OCI-LY7 (cell line): Measurements from ENCODE around the gene TP53AIP1. TPM values are rescaled to one million over a fixed set of nuclear protein-coding genes. Genes with fewer than 3 reads are reported as not detected.

ENCODE experiments used
- BruUV-seq: library from RNA; stranded (reverse); fragments of 400-500 nt; replicated peaks from 2 replicates; lab custom pipeline; 2021; lab: Mats Ljungman, UMichigan
- CTCF ChIA-PET: fragments of 300-600 bp; sonication (Branson Sonifier 250); formaldehyde crosslinking; loops from one replicate; lab custom pipeline; 2022; ENCODE audit warnings: antibody characterized with exemption; ENCODE audit not compliant: unreplicated experiment; lab: Charles Lee
- POLR2A ChIA-PET: fragments of 300-600 bp; sonication (Branson Sonifier 250); formaldehyde crosslinking; loops from one replicate; lab custom pipeline; 2022; ENCODE audit warnings: antibody characterized with exemption; lab: Charles Lee
- DNase-seq: peaks from one replicate; pipeline ENCODE4 v3.0.0-alpha.2; 2015; ENCODE audit warnings: low spot score
- H2AFZ ChIP-seq: fragments of 200-600 bp; sonication (generic), shearing (Covaris generic); 2 replicates; pipeline ENCODE4 v1.6.1; 2014; ENCODE audit warnings: mild to moderate bottlenecking, antibody characterized with exemption, low read length, moderate library complexity
- H3K27ac ChIP-seq: fragments of 200-600 bp; sonication (generic); 2 replicates; pipeline ENCODE4 v1.5.1; 2014; ENCODE audit warnings: mixed run types, low read depth, mild to moderate bottlenecking, moderate library complexity, low read length, inconsistent platforms; ENCODE audit not compliant: poor library complexity, severe bottlenecking
- H3K36me3 ChIP-seq: fragments of 200-600 bp; sonication (generic); 2 replicates; pipeline ENCODE4 v1.6.1; 2014; ENCODE audit warnings: mild to moderate bottlenecking, antibody characterized with exemption, low read length, moderate library complexity, mixed read lengths; ENCODE audit not compliant: insufficient read depth
- H3K4me1 ChIP-seq: fragments of 200-600 bp; sonication (generic); 2 replicates; pipeline ENCODE4 v1.5.1; 2014; ENCODE audit warnings: mild to moderate bottlenecking, low read length; ENCODE audit not compliant: insufficient read depth, poor library complexity, severe bottlenecking
- H3K4me2 ChIP-seq: fragments of 200-600 bp; sonication (generic); 2 replicates; pipeline ENCODE4 v1.6.1; 2014; ENCODE audit warnings: mild to moderate bottlenecking, low read length
- H3K4me3 ChIP-seq: fragments of 200-600 bp; sonication (generic); 2 replicates; pipeline ENCODE4 v1.5.1; 2014; ENCODE audit warnings: mild to moderate bottlenecking, low read depth, low read length; ENCODE audit not compliant: poor library complexity, severe bottlenecking
- H3K79me2 ChIP-seq: fragments of 200-600 bp; sonication (generic); 2 replicates; pipeline ENCODE4 v1.6.1; 2016; ENCODE audit warnings: low read depth, mild to moderate bottlenecking, low read length, moderate library complexity, mixed read lengths; ENCODE audit not compliant: insufficient read depth
- H3K9me2 ChIP-seq: fragments of 200-600 bp; sonication (generic); 2 replicates; pipeline ENCODE4 v1.6.1; 2016; ENCODE audit warnings: mild to moderate bottlenecking, low read length, mixed read lengths; ENCODE audit not compliant: insufficient read depth
- H3K9me3 ChIP-seq: fragments of 200-600 bp; sonication (generic); 2 replicates; pipeline ENCODE4 v1.6.1; 2014; ENCODE audit warnings: mild to moderate bottlenecking, mixed run types, low read length, mixed read lengths
- H4K20me1 ChIP-seq: fragments of 200-600 bp; sonication (generic); 2 replicates; pipeline ENCODE4 v1.6.1; 2014; ENCODE audit warnings: mild to moderate bottlenecking, antibody characterized with exemption, low read length, moderate library complexity, mixed read lengths; ENCODE audit not compliant: insufficient read depth
- CTCF ChIP-seq: fragments of 200-600 bp; sonication (generic); conservative IDR thresholded peaks from 2 replicates; pipeline ENCODE4 v1.5.1; 2014; ENCODE audit warnings: mild to moderate bottlenecking, antibody characterized with exemption, low read length, moderate library complexity, mixed read lengths
- EZH2phosphoT487 ChIP-seq: fragments of 200-600 bp; sonication (generic); IDR thresholded peaks from 2 replicates; pipeline ENCODE4 v1.6.1; 2018; ENCODE audit warnings: low read depth, borderline replicate concordance, mild to moderate bottlenecking, mixed run types, antibody characterized with exemption, low read length, moderate library complexity, mixed read lengths
- intact Hi-C: fragments of 100-400 bp; cut with micrococcal nuclease; formaldehyde crosslinking; loops from one replicate; pipeline ENCODE4 v1.10.0; 2022; ENCODE audit not compliant: unreplicated experiment
- total RNA-seq, 2 experiments: library from RNA; depleted of rRNA in 1 of 2; stranded (reverse); fragments of >200 nt in 1 of 2; shearing (Covaris generic) in 1 of 2; gene quantifications; 2 replicates each; pipeline ENCODE4 v1.2.3, GENCODE V29; 2014 to 2022

TP53AIP1 gene
- total RNA-seq, 2 experiments from 2014 or later, result not detected

DNA sequence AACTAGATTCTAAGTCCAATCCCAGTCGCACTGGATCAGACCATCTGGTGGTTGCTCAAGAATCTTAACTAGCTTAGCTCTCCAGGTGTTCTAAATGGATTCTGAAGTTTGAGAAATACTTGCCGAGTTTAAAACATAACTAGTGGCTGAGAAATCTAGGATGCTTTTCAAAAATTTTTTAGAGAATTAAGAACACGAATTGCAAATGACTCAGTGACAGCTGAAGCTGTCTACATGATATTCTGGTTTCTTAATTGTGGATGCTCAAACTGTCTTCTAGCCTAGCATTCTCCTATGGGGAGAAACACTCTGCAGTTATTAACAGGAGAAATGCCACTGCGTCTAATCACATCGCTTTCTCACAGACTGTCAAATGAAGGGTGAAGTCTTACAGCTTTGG lies 20.2 kb upstream of the TP53AIP1 start:
- Histone ChIP-seq H2AFZ (no peak overlapping the region), H3K79me2 (no peaks in the 10 kb centered on the region), H3K9me3 (no peaks in the 10 kb centered on the region), H3K27ac (no peak overlapping the region), H3K36me3 (no peaks in the 10 kb centered on the region), H4K20me1 (no peaks in the 10 kb centered on the region), H3K4me1 (no peaks in the 10 kb centered on the region), H3K4me2 (no peak overlapping the region), H3K9me2 (no peaks in the 10 kb centered on the region), H3K4me3 (no peak overlapping the region)
- intact Hi-C loops, result no loop called here
- ChIA-PET CTCF (no interaction called here), POLR2A (interaction anchor here (0.7 kb wide), 1 partner anchor 14 kb away, joined by 3 read pairs; no protein-coding TSS in a partner anchor)
- no TSS peak for BruUV-seq
- TF ChIP-seq CTCF (no peak), EZH2phosphoT487 (no peak)
- no peak for DNase-seq

DNA sequence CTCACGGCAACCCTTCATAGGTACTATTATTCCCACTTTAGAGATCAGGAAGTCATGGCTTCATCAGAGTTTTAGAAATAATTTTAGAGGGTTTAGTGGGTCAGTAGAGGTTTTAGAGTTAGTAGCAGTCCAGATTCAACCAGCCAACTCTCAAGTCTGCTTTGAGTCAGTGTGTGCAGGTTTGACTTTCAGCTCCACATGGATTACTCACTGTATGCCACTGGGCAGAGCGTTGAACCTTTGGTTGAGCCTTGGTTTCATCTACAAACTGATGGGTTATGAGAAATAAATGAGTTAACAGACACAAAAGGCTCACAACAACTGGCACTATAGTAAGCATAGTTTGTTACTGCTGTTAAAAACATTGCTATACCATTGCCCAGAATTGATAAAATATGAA lies 19.0 kb upstream of the TP53AIP1 start:
- Histone ChIP-seq H3K36me3 (no peaks in the 10 kb centered on the region), H3K79me2 (no peaks in the 10 kb centered on the region), H4K20me1 (no peaks in the 10 kb centered on the region), H3K4me3 (no peak overlapping the region), H3K4me2 (no peak overlapping the region), H3K4me1 (no peaks in the 10 kb centered on the region), H3K27ac (no peak overlapping the region), H3K9me2 (no peaks in the 10 kb centered on the region), H3K9me3 (no peaks in the 10 kb centered on the region), H2AFZ (no peak overlapping the region)
- POLR2A ChIA-PET, result no interaction called here
- intact Hi-C loops, result no loop called here
- CTCF ChIA-PET, result no interaction called here
- TF ChIP-seq CTCF (no peak), EZH2phosphoT487 (no peak)
- DNase-seq, result no peak
- no TSS peak for BruUV-seq

DNA sequence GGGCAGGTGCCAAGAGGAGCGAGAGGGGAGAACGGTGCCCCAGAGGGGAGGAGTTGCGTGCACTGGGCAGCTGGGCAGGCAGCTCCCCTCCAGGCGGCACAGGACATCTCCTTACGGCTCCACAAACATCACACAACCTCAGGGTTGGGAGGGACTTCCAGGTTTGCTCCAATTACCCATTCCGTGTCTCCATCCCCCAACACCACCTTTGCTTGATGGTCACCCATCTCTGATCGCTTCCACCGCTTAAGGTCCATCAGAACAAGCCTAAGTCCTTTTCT lies 14.5 kb upstream of the TP53AIP1 start:
- BruUV-seq, result no TSS peak
- Histone ChIP-seq H3K79me2 (no peaks in the 10 kb centered on the region), H3K9me2 (no peaks in the 10 kb centered on the region), H3K27ac (no peak overlapping the region), H3K4me1 (no peaks in the 10 kb centered on the region), H4K20me1 (no peaks in the 10 kb centered on the region), H3K4me2 (no peak overlapping the region), H3K36me3 (no peaks in the 10 kb centered on the region), H3K9me3 (no peaks in the 10 kb centered on the region), H2AFZ (no peak overlapping the region), H3K4me3 (no peak overlapping the region)
- intact Hi-C loops, result loop anchor here (5.0 to 10.0 kb wide), 2 partner anchors 322 to 800 kb away; no protein-coding TSS in a partner anchor
- CTCF ChIA-PET, result no interaction called here
- no peak for TF ChIP-seq CTCF
- no peak for TF ChIP-seq EZH2phosphoT487
- DNase-seq, result no peak
- POLR2A ChIA-PET, result no interaction called here
